Fibroblast of villous mesenchyme (primary cell): Measurements from ENCODE around the gene SINHCAF. TPM values are rescaled to one million over a fixed set of nuclear protein-coding genes. Genes with fewer than 3 reads are reported as not detected.
"Not testable (repeated sequence)": the region's sequence is repeated elsewhere in the genome, so short reads cannot be mapped to it uniquely, and the experiment has no call there.

ENCODE experiments used
- DNase-seq: peaks from one replicate; pipeline ENCODE4 v3.0.0-alpha.2; 2010; ENCODE audit warnings: low read depth
- H3K4me3 ChIP-seq: 2 replicates; pipeline ENCODE4 v1.5.1; 2011; ENCODE audit warnings: low read depth, mild to moderate bottlenecking, low read length
- total RNA-seq: library from RNA; depleted of rRNA; stranded (reverse); fragments of >200 nt; gene quantifications from 2 replicates; pipeline ENCODE4 v1.2.3, GENCODE V29; 2012
- TF ChIP-seq, protein P1 (sequence below): IDR thresholded peaks from 2 replicates; pipeline ENCODE4 v1.5.1; 2012; ENCODE audit warnings: low read depth, mild to moderate bottlenecking, low read length; ENCODE audit not compliant: insufficient read depth

The SINHCAF gene
- total RNA-seq, 1 donor = 39.3 TPM

DNA sequence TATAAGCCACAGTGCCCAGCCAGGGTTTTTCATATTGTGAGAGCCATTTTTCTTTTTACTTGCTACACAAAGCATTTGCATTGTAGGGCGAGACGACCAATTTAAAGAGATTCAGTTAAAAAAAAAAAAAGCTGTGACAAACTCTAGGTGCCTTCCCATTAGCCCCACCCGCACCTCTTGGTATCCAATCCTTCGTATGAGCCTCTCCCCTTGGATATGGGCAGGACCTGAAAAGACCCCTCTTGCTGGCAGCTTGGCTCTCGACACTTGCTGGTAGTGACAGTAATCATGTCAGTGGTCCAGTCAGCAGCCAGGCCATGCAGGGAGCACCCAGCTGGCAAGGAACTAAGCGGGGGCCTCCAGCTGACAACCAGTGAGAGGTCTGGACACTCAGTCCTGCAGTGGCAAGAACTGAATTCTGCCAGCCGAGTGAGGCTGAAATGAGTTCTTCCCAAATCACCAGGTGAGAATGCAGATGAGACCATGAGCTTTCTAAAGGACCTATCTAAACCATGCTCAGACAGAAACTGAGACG, 46.5 kb downstream of the SINHCAF start:
- no peak overlapping the region for H3K4me3 ChIP-seq
- no peak for DNase-seq
- TF ChIP-seq, protein P1, sequence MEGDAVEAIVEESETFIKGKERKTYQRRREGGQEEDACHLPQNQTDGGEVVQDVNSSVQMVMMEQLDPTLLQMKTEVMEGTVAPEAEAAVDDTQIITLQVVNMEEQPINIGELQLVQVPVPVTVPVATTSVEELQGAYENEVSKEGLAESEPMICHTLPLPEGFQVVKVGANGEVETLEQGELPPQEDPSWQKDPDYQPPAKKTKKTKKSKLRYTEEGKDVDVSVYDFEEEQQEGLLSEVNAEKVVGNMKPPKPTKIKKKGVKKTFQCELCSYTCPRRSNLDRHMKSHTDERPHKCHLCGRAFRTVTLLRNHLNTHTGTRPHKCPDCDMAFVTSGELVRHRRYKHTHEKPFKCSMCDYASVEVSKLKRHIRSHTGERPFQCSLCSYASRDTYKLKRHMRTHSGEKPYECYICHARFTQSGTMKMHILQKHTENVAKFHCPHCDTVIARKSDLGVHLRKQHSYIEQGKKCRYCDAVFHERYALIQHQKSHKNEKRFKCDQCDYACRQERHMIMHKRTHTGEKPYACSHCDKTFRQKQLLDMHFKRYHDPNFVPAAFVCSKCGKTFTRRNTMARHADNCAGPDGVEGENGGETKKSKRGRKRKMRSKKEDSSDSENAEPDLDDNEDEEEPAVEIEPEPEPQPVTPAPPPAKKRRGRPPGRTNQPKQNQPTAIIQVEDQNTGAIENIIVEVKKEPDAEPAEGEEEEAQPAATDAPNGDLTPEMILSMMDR = no peak

DNA sequence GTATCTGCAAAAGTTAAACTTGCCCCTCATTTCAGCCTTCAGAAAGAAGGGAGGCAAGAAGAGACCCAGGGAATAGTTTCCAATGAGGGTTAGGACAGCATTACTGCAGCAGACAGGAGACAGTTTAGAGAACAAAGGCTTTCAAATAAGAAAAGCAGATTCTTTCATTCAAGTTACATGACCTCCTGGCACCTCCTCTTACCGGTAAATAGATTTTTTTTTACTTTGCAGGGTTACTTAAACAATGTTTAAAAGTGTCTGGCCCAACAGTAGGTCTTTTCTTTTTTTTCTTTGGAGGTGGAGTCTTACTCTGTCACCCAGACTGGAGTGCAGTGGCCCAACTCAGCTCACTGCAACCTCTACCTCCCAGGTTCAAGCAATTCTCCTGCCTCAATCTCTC, 47.1 kb downstream of the SINHCAF start:
- DNase-seq = no peak
- no peak overlapping the region for H3K4me3 ChIP-seq
- TF ChIP-seq, protein P1 = no peak

DNA sequence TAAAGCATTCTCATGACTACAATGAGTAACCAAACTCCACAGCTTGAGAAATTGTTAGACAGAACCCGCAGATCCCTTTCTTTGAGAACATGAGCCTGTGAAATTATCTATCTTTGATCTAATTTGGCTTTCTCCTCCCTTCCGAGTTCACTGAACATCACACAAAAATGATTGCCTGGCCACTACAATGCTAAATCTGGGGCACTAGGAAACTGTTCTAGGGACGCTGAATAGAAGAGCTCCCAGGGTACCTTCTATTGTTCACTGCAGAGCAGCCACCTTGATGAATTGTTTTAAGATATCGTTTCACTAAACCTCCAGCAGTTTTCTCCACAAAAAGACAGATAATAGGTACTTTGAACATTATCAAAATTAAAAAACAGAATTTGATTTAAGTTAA, 47.5 kb downstream of the SINHCAF start:
- no peak for DNase-seq
- TF ChIP-seq, protein P1 = no peak
- H3K4me3 ChIP-seq = no peak overlapping the region

DNA sequence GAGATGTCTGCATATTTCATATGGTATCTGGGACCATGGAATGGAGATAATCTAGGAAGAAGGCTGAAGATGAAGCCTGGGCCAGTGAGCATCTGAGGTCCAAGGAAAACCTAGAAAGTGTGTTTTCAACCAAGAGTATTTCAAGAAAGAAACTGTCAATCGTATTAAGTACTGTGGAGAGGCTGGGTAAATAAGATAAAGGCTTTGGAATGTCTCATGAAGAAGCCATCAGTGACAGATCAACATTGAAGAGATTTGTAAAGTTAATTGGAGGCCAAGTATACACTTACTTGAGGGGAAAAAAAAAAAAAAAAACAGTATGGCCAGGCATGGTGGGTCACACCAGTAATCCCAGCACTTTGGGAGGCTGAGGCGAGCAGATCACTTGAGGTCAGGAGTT, 48.9 kb downstream of the SINHCAF start:
- TF ChIP-seq, protein P1 = no peak
- DNase-seq = no peak
- H3K4me3 ChIP-seq = no peak overlapping the region

DNA sequence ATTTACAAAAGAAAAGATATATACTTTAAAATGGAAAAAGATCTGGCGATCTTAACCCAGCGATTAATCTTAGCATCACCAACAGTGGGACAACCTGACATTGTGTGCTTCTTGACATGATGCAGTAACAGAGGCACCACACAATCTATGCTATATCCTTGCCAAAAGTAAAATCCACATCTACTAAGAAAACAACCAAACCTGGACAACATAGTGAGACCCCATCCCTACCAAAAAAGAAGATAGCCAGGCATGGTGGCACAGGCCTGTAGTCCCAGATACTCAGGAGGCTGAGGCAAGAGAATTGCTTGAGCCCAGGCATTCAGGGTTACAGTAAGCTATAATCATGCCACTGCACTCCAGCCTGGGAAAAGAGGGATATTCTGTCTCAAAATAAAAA, 50.5 kb downstream of the SINHCAF start:
- no peak overlapping the region for H3K4me3 ChIP-seq
- TF ChIP-seq, protein P1 = no peak
- DNase-seq = no peak

DNA sequence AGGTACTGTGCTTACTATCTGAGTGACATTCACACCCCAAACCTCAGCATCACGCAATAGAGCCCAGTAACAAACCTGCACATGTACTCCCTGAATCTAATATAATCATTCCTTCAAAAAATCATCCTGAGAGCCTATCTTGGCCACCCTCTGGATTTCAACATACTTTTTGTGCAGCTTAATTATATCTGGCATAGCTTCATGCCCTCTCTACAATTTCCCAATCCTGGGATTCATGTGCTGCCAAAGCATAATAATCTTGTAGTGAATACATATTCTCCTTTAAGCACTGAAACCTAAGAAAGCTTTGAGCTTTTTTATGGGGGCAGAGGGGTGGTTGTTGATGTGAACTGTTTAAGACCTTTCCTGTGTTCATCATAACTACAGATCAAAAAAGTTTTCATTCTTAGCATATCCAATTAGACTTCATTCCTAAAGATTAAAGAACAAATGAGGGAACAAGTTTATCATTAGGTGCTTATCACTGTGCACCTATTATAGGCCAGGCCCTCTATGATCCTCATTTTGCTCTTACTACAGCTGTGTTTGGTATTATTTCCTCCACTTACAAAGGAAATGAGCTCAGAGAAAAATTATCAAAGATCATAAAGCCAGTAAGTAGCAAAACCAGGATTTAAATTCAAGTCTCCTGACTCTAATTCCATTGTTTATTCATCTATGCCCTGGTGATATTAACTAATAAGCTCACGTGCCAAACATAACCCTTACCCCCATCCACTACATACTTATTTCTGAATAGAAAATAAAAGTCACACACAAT, 51.2 kb downstream of the SINHCAF start:
- no peak for DNase-seq
- no peak overlapping the region for H3K4me3 ChIP-seq
- TF ChIP-seq, protein P1 = no peak

DNA sequence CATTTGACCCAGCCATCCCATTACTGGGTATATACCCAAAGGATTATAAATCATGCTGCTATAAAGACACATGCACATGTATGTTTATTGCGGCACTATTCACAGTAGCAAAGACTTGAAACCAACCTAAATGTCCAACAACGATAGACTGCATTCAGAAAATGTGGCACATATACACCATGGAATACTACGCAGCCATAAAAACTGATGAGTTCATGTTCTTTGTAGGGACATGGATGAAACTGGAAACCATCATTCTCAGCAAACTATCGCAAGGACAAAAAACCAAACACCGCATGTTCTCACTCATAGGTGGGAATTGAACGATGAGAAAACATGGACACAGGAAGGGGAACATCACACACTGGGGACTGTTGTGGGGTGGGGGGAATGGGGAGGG, 52.2 kb downstream of the SINHCAF start:
- not testable (repeated sequence) for DNase-seq, H3K4me3 ChIP-seq
